ENCODE data around the gene CACNA1S.

GRCh38 chr1:201007481-201007880 lies 104.7 kb downstream of the CACNA1S start:
- TF ChIP-seq ZSCAN31 (CRISPR knock-in tag; IDR thresholded peaks at IDR 0.05; ENCODE audit: low read depth) (no peak), RXRA (CRISPR knock-in tag; IDR thresholded peaks at IDR 0.05) (no peak), IRF9 (CRISPR knock-in tag; IDR thresholded peaks at IDR 0.05; ENCODE audit: borderline replicate concordance) (no peak), MBNL3 (CRISPR knock-in tag; conservative IDR thresholded peaks at IDR 0.05) (no peak), CHD2 (IDR thresholded peaks at IDR 0.05; ENCODE audit: low read depth, low read length) (no peak), ZNF230 (CRISPR knock-in tag; IDR thresholded peaks at IDR 0.05) (no peak)
